Right kidney (tissue), 1 donor: Measurements from ENCODE around the gene PAN3.

Experiments used
- DNase-seq: peaks from one replicate; pipeline ENCODE4 v3.0.0-alpha.2; 2016

The PAN3 gene

DNA sequence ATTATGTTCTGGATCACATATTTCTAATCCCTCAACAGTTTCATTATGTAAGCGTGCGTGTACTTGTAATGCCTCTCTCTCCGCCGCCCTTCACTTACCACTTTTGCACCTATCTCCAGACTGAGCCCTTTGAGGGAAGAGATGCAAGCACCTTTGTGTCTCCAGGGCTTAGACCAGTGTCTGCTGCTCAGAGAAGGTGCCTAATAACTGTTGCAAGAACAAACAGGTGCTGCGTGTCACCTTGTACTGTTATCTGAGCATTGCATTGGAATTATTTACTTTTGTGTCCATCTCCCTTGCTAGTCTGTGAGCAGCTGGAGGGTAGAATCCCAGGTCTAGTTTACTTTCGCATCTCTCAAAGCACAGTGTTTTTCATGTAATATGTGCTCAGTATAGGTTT lies 200.4 kb downstream of the PAN3 start:
- no peak for DNase-seq

DNA sequence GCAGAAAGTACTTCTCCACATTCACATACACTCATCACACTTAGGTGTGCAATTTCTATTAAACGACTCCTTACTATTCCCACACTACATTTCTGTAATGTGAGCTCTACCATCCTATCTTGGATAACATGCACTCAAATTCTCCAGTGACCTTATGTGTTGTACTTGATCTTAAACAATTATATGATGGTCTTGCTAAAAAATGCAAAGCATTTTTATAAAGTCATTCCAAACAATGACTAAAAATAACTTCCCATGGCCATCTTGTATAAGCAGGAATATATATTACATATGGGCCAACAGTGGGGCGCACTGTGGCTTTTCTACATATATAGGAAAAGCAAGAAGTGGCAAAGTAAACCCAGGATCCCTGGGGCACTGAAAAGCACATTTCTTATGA lies 201.1 kb downstream of the PAN3 start:
- DNase-seq, result no peak

DNA sequence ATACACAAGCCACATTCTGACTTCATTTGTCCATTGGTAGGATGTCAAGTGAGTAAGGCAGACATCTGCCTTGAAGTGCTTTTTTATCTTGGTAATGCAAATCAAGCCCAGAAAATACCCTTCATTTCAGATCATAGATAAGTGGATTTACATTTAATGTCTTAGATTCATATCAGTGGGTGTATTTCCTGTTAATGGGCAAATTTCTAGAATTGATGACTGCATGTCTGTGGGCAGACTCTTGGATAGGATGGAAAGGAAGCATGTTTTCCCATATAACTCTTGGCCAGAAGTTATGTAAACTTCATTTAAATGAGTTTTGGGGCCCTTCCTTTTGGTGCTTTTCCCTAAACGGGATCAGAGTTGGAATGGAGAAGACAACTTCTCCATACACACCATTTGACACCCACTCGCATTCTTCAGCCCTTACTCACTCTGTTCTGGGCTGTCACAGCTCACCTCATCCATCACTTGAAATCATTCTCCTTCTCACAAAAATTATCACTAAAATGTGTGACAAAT lies 202.0 kb downstream of the PAN3 start:
- no peak for DNase-seq

DNA sequence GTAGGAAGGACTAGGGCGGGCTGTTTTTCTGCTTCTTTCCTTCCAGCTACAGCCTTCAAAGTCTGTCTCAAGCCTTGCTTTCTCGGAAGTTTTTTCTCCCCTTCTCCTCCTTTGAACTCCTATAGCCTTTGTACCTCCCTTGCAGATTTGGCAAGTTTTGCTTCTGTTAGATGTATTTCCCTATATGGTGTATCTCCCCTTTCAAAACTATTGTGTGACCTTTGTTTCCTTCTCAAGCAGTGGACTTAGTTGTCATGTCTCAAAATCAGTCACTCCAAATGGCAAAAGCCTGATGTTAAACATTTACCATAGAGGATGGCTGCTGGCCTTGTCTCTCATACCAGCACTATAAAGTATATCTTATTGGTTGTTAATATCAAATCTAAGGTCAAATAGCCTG lies 203.9 kb downstream of the PAN3 start:
- no peak for DNase-seq

DNA sequence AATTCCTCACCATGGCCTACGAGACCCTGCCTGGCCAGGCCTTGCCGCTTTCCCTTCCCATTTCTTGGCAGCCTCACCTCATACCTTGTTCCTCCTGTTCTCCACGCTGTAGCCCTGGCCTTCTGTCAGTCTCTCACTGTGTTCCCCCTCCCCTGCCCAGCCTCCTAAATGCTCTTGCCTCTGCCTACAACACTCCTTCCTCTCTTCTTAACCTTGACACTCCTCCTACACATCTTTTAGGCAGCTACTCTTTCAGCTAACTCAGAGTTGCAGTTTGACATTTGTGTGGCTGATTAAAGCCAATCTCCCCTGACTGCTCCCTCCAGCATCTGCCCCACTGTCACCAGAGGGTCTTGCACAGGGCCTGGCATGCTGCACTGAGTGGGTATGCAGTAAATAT lies 205.8 kb downstream of the PAN3 start:
- no peak for DNase-seq
